IMR-90 (cell line): ENCODE data around the gene CARMIL1. TPM values are rescaled to one million over a fixed set of nuclear protein-coding genes. Genes with fewer than 3 reads are reported as not detected.

Source experiments
- ATAC-seq: fragments of 200-7000 bp; cut with Tn5 transposase; 2 replicates; pipeline ENCODE4 v1.9.1; 2020; ENCODE audit warnings: low read depth, mild to moderate bottlenecking, moderate library complexity
- BruUV-seq: library from RNA; stranded (reverse); fragments of 400-500 nt; replicated peaks from 2 replicates; lab custom pipeline; 2021; lab: Mats Ljungman, UMichigan
- CTCF ChIA-PET: fragments of 300-600 bp; formaldehyde crosslinking; extraction: SDS; loops from one replicate; lab custom pipeline; 2021; ENCODE audit warnings: antibody characterized with exemption; lab: Yijun Ruan, JAX
- POLR2A ChIA-PET: fragments of 300-600 bp; sonication (Branson Sonifier 250); formaldehyde crosslinking; loops from one replicate; lab custom pipeline; 2022; ENCODE audit warnings: antibody characterized with exemption; ENCODE audit not compliant: unreplicated experiment; lab: Charles Lee
- DNase-seq: peaks from one replicate; pipeline ENCODE4 v3.0.0; 2013
- H2AFZ ChIP-seq: replicated peaks from 2 replicates; pipeline ENCODE3; 2013; ENCODE audit warnings: low read length, mild to moderate bottlenecking; ENCODE audit not compliant: poor library complexity
- H2AK5ac ChIP-seq: 2 replicates; pipeline ENCODE4 v1.6.1; 2013; ENCODE audit warnings: low read depth, low read length, inconsistent platforms
- H2AK9ac ChIP-seq: replicated peaks from 2 replicates; pipeline ENCODE3; 2013; ENCODE audit warnings: mild to moderate bottlenecking, low read depth, low read length, moderate library complexity; ENCODE audit not compliant: poor library complexity
- H2BK120ac ChIP-seq: 2 replicates; pipeline ENCODE4 v1.6.1; 2013; ENCODE audit warnings: low read depth, low read length, inconsistent platforms
- H2BK15ac ChIP-seq: 3 replicates; pipeline ENCODE4 v1.6.1; 2013; ENCODE audit warnings: low read depth, low read length, inconsistent platforms
- H2BK20ac ChIP-seq: 2 replicates; pipeline ENCODE4 v1.6.1; 2013; ENCODE audit warnings: low read depth, mild to moderate bottlenecking, inconsistent platforms, low read length, moderate library complexity
- H2BK5ac ChIP-seq: 2 replicates; pipeline ENCODE4 v1.6.1; 2013; ENCODE audit warnings: mild to moderate bottlenecking, low read depth, low read length, inconsistent platforms; ENCODE audit not compliant: poor library complexity, severe bottlenecking
- H3K14ac ChIP-seq: replicated peaks from 2 replicates; pipeline ENCODE4 v1.6.1; 2013; ENCODE audit warnings: low read depth, low read length, inconsistent platforms
- H3K18ac ChIP-seq: 2 replicates; pipeline ENCODE4 v1.6.1; 2013; ENCODE audit warnings: low read depth, low read length, control low read depth
- H3K23ac ChIP-seq: 2 replicates; pipeline ENCODE4 v1.6.1; 2013; ENCODE audit warnings: low read depth, low read length, inconsistent platforms
- H3K27ac ChIP-seq: 2 replicates; pipeline ENCODE4 v1.5.1; 2013; ENCODE audit warnings: mild to moderate bottlenecking, control low read depth, low read length; ENCODE audit not compliant: insufficient read depth
- H3K27me3 ChIP-seq: 2 replicates; pipeline ENCODE4 v1.6.1; 2013; ENCODE audit warnings: low read length; ENCODE audit not compliant: control insufficient read depth, insufficient read depth
- H3K36me3 ChIP-seq: 2 replicates; pipeline ENCODE4 v1.6.1; 2013; ENCODE audit warnings: low read length, mixed read lengths; ENCODE audit not compliant: control insufficient read depth, insufficient read depth
- H3K4ac ChIP-seq: 2 replicates; pipeline ENCODE4 v1.6.1; 2013; ENCODE audit warnings: low read depth, low read length, inconsistent platforms
- H3K4me1 ChIP-seq: 2 replicates; pipeline ENCODE4 v1.6.1; 2013; ENCODE audit warnings: low read length, mixed read lengths; ENCODE audit not compliant: control insufficient read depth, insufficient read depth
- H3K4me2 ChIP-seq: 2 replicates; pipeline ENCODE4 v1.6.1; 2013; ENCODE audit warnings: low read depth, mild to moderate bottlenecking, control low read depth, low read length, moderate library complexity
- H3K4me3 ChIP-seq: 2 replicates; pipeline ENCODE4 v1.5.1; 2013; ENCODE audit warnings: low read depth, mild to moderate bottlenecking, control low read depth, low read length, moderate library complexity; ENCODE audit not compliant: insufficient read depth
- H3K56ac ChIP-seq: 2 replicates; pipeline ENCODE4 v1.6.1; 2013; ENCODE audit warnings: low read length, inconsistent platforms; ENCODE audit not compliant: insufficient read depth; ENCODE audit errors: extremely low read depth
- H3K79me1 ChIP-seq, 2 experiments: 2 replicates each; pipeline ENCODE4 v1.6.1; 2013; ENCODE audit warnings: low read length in 2 of 2, inconsistent platforms in 1 of 2, low read depth in 1 of 2
- H3K9ac ChIP-seq: 2 replicates; pipeline ENCODE4 v1.6.1; 2013; ENCODE audit warnings: low read depth, low read length, control low read depth
- H3K9me1 ChIP-seq: 2 replicates; pipeline ENCODE4 v1.6.1; 2013; ENCODE audit warnings: low read length, inconsistent platforms; ENCODE audit not compliant: insufficient read depth
- H3K9me3 ChIP-seq: 2 replicates; pipeline ENCODE4 v1.6.1; 2013; ENCODE audit warnings: low read length; ENCODE audit not compliant: control insufficient read depth, insufficient read depth
- H4K20me1 ChIP-seq: 2 replicates; pipeline ENCODE4 v1.6.1; 2013; ENCODE audit warnings: low read length, inconsistent platforms; ENCODE audit not compliant: insufficient read depth
- H4K5ac ChIP-seq: 2 replicates; pipeline ENCODE4 v1.6.1; 2013; ENCODE audit warnings: mild to moderate bottlenecking, low read depth, low read length, control low read depth
- H4K8ac ChIP-seq, 2 experiments: 2 replicates each; pipeline ENCODE4 v1.6.1; 2013; ENCODE audit warnings: low read depth in 2 of 2, low read length in 2 of 2, control low read depth in 1 of 2, inconsistent platforms in 1 of 2
- H4K91ac ChIP-seq: 2 replicates; pipeline ENCODE4 v1.6.1; 2013; ENCODE audit warnings: low read depth, low read length, inconsistent platforms; ENCODE audit not compliant: insufficient read depth
- CEBPB ChIP-seq: IDR thresholded peaks from 2 replicates; pipeline ENCODE4 v1.6.1; 2012; ENCODE audit warnings: low read depth, low read length, improper control_type of control experiment
- CHD1 ChIP-seq: IDR thresholded peaks from 2 replicates; pipeline ENCODE4 v1.6.1; 2012; ENCODE audit warnings: low read depth, low read length, improper control_type of control experiment
- CTCF ChIP-seq: conservative IDR thresholded peaks from 2 replicates; pipeline ENCODE4 v1.5.1; 2012; ENCODE audit warnings: mild to moderate bottlenecking, low read depth, low read length, improper control_type of control experiment
- ELK1 ChIP-seq: fragments of 150-350 bp; IDR thresholded peaks from 2 replicates; pipeline ENCODE4 v1.6.1; 2016; ENCODE audit warnings: low read depth, mild to moderate bottlenecking, low read length, moderate library complexity, borderline replicate concordance
- FOS ChIP-seq: fragments of 150-350 bp; IDR thresholded peaks from 2 replicates; pipeline ENCODE4 v1.6.1; 2016; ENCODE audit warnings: low read depth, low read length
- MAFK ChIP-seq: IDR thresholded peaks from 2 replicates; pipeline ENCODE4 v1.6.1; 2012; ENCODE audit warnings: low read depth, low read length, improper control_type of control experiment
- MAZ ChIP-seq: IDR thresholded peaks from 2 replicates; pipeline ENCODE4 v1.6.1; 2012; ENCODE audit warnings: low read depth, mild to moderate bottlenecking, low read length, improper control_type of control experiment, moderate library complexity, borderline replicate concordance
- MXI1 ChIP-seq: IDR thresholded peaks from 2 replicates; pipeline ENCODE4 v1.6.1; 2012; ENCODE audit warnings: low read depth, mild to moderate bottlenecking, low read length, moderate library complexity, borderline replicate concordance
- NFE2L2 ChIP-seq: fragments of 150-350 bp; IDR thresholded peaks from 2 replicates; pipeline ENCODE4 v1.6.1; 2016; ENCODE audit warnings: low read depth, mild to moderate bottlenecking, low read length
- RAD21 ChIP-seq: IDR thresholded peaks from 2 replicates; pipeline ENCODE4 v1.6.1; 2012; ENCODE audit warnings: low read length, improper control_type of control experiment
- RCOR1 ChIP-seq: IDR thresholded peaks from 2 replicates; pipeline ENCODE4 v1.6.1; 2012; ENCODE audit warnings: mild to moderate bottlenecking, low read length, improper control_type of control experiment; ENCODE audit not compliant: insufficient replicate concordance
- RFX5 ChIP-seq: IDR thresholded peaks from 2 replicates; pipeline ENCODE4 v1.8.0; 2012; ENCODE audit warnings: low read depth, mild to moderate bottlenecking, low read length, moderate library complexity
- SMC3 ChIP-seq: fragments of 150-350 bp; IDR thresholded peaks from 2 replicates; pipeline ENCODE4 v1.6.1; 2016; ENCODE audit warnings: low read depth, mild to moderate bottlenecking, antibody characterized with exemption, low read length, moderate library complexity
- USF2 ChIP-seq: fragments of 150-350 bp; IDR thresholded peaks from 2 replicates; pipeline ENCODE4 v1.6.1; 2017; ENCODE audit warnings: mild to moderate bottlenecking, antibody characterized with exemption, low read length, low read depth
- WGBS, 2 experiments: methylation state at CpG; one replicate each; pipeline versions ENCODE4 v1.1.5 to v1.1.7; 2013; ENCODE audit warnings: missing lambda C conversion rate in 2 of 2; ENCODE audit not compliant: insufficient read length in 1 of 2; ENCODE audit errors: extremely low coverage in 2 of 2; 5-methylcytosine and 5-hydroxymethylcytosine counted together
- dilution Hi-C: fragments of 300-500 bp; cut with HindIII; formaldehyde crosslinking; loops from one replicate; pipeline ENCODE4 v1.14.3; 2018; ENCODE audit warnings: low sequenced_read_pairs; ENCODE audit not compliant: unreplicated experiment
- in situ Hi-C: fragments of 300-500 bp; cut with MboI; formaldehyde crosslinking; loops from 3 replicates; pipeline ENCODE4 v1.14.3; 2019; ENCODE audit warnings: low sequenced_read_pairs, inconsistent platforms, mixed read lengths
- intact Hi-C: fragments of 100-400 bp; cut with micrococcal nuclease; formaldehyde crosslinking; loops from 2 replicates; pipeline ENCODE4 v1.10.0; 2022
- polyA plus RNA-seq, 3 experiments: library from polyadenylated mRNA; depleted of rRNA; stranded (reverse); fragments of >200 nt; gene quantifications; 2 replicates each; pipeline ENCODE4 v1.2.3, GENCODE V29; 2012; ENCODE audit warnings: low replicate concordance in 1 of 3
- total RNA-seq: library from RNA; depleted of rRNA; stranded (reverse); fragments of >200 nt; gene quantifications from 2 replicates; pipeline ENCODE4 v1.2.3, GENCODE V29; 2012

Gene CARMIL1
- total and polyA plus RNA-seq, 2 of the 4 experiments (the other 2 are of a cell fraction): 1.3 to 2.9 TPM

GRCh38 chr6:25381077-25381476, 101.9 kb downstream of the CARMIL1 start:
- Histone ChIP-seq H2AFZ (no peak overlapping the region), H2BK120ac (no peak overlapping the region), H3K9me3 (no peaks in the 10 kb centered on the region), H3K4me3 (no peak overlapping the region), H3K9ac (no peak overlapping the region), H3K4me1 (no peaks in the 10 kb centered on the region), H3K18ac (no peak overlapping the region), H4K20me1 (no peaks in the 10 kb centered on the region), H3K27me3 (no peaks in the 10 kb centered on the region; the same call in 1 of the 2 replicates), H3K4me2 (no peak overlapping the region), H3K36me3 (no peaks in the 10 kb centered on the region), H3K79me1 (no peaks in the 10 kb centered on the region), H2BK15ac (no peak overlapping the region), H2AK9ac (no peak overlapping the region), H2AK5ac (no peak overlapping the region), H4K8ac (no peak overlapping the region), H2BK20ac (no peak overlapping the region), H3K4ac (no peak overlapping the region), H3K56ac (no peak overlapping the region), H3K27ac (no peak overlapping the region), H4K91ac (no peak overlapping the region), H3K9me1 (no peaks in the 10 kb centered on the region), H3K23ac (no peak overlapping the region), H4K5ac (no peak overlapping the region), H2BK5ac (no peak overlapping the region), H3K14ac (no peak overlapping the region)
- in situ Hi-C loops (no loop called here), dilution Hi-C loops (no loop called here), intact Hi-C loops (no loop called here)
- POLR2A ChIA-PET: no interaction called here
- no peak for DNase-seq
- no TSS peak for BruUV-seq
- WGBS, 2 experiments: no CpG with 5 or more reads among the region's 1 CpG
- TF ChIP-seq ELK1: no peak
- no peak for TF ChIP-seq RAD21
- TF ChIP-seq SMC3: no peak
- TF ChIP-seq USF2: no peak
- TF ChIP-seq CTCF: no peak
- TF ChIP-seq FOS: no peak
- no peak for TF ChIP-seq MAZ
- TF ChIP-seq MAFK: no peak
- no peak for TF ChIP-seq CEBPB
- TF ChIP-seq CHD1: no peak
- no peak for TF ChIP-seq RFX5
- TF ChIP-seq MXI1: no peak
- no peak for TF ChIP-seq RCOR1
- TF ChIP-seq NFE2L2: no peak
- no peak for ATAC-seq
- CTCF ChIA-PET: no interaction called here
